Mammary epithelial cell (primary cell): ENCODE results near the gene CHMP6.

Experiments
- EZH2 ChIP-seq: IDR thresholded peaks from 2 replicates; pipeline ENCODE4 v1.6.1; 2012; ENCODE audit warnings: low read length, inconsistent platforms, borderline replicate concordance
- TF ChIP-seq, protein P1 (sequence below), 2 donors: IDR thresholded peaks in 1 of 2; conservative IDR thresholded peaks in 1 of 2; 2 replicates each; pipeline ENCODE4 v1.5.1; 2011 to 2012; ENCODE audit warnings: inconsistent platforms in 2 of 2, low read length in 2 of 2, mild to moderate bottlenecking in 2 of 2, control low read depth in 1 of 2, low read depth in 1 of 2; ENCODE audit not compliant: insufficient read depth in 1 of 2; ENCODE audit errors: extremely low read depth in 1 of 2

DNA sequence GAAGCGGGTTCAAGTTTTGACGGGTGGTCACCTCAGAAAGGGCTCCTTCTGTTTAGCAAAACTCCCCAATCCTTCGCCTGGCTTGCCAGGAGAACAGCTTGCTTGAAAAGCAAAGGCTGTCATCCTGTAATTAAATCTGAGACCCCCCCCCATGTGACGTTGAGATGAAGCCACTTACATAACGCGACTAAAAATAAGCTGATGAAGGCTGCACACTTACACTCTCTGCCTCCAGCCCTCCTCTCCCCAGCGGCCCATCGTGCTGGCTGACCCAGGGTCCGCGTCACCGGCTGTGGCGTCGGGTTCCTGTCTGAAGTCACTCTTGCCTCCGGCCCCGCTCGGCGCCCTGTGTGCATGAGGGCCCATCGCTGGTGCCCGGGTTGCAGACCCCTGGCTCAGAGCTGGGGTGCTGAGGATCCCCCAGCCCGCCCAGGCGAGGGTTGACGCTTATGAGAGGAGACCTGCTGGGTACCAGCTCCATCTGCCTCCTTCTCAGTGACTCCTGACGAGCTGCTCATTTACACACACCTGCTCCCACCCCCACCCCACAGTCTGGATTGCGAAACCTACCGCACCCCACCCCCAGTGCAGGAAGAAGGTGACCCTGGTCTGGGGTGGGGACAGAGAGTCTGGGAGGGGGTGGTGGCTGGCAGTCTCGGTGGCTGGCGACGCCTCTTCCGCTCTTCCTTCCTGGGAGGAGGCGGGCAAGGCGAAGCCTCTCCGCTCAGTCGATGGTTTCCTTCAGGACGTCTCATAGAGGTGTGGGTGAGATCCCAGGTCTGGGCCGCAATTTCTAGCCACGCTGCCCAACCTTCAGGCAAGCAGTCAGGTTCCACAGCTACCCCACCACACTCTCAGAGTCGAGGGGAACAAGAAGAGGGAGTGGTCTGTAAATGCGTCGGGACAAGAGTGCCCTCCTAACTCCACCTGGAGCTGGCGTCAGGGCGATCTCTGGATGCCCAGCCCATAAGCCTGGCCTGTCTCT, 40.2 kb downstream of the CHMP6 start:
- TF ChIP-seq, protein P1, sequence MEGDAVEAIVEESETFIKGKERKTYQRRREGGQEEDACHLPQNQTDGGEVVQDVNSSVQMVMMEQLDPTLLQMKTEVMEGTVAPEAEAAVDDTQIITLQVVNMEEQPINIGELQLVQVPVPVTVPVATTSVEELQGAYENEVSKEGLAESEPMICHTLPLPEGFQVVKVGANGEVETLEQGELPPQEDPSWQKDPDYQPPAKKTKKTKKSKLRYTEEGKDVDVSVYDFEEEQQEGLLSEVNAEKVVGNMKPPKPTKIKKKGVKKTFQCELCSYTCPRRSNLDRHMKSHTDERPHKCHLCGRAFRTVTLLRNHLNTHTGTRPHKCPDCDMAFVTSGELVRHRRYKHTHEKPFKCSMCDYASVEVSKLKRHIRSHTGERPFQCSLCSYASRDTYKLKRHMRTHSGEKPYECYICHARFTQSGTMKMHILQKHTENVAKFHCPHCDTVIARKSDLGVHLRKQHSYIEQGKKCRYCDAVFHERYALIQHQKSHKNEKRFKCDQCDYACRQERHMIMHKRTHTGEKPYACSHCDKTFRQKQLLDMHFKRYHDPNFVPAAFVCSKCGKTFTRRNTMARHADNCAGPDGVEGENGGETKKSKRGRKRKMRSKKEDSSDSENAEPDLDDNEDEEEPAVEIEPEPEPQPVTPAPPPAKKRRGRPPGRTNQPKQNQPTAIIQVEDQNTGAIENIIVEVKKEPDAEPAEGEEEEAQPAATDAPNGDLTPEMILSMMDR (conservative IDR thresholded peaks at IDR 0.05 in 1 of 2, IDR thresholded peaks at IDR 0.05 in 1 of 2; ENCODE audit: extremely low read depth in 1 of 2, insufficient read depth in 1 of 2, low read depth in 1 of 2, low read length in 2 of 2) = no peak
- TF ChIP-seq EZH2 = no peak
